Trophoblast cell (in vitro differentiated cells and primary cell): Measurements from ENCODE around the gene SH3YL1.

Experiments used
- DNase-seq, 2 donors: peaks; one replicate each; pipeline ENCODE4 v3.0.0-alpha.2; 2016
- H2AFZ ChIP-seq: 2 replicates; pipeline ENCODE4 v1.6.1; 2013; ENCODE audit warnings: low read length, moderate library complexity, mild to moderate bottlenecking; ENCODE audit not compliant: insufficient read depth, poor library complexity
- H2AK5ac ChIP-seq: 2 replicates; pipeline ENCODE4 v1.6.1; 2013; ENCODE audit warnings: mild to moderate bottlenecking, low read length
- H2BK120ac ChIP-seq: 2 replicates; pipeline ENCODE4 v1.6.1; 2013; ENCODE audit warnings: low read length, mild to moderate bottlenecking, moderate library complexity; ENCODE audit not compliant: insufficient read depth, poor library complexity
- H2BK12ac ChIP-seq: 2 replicates; pipeline ENCODE4 v1.6.1; 2013; ENCODE audit warnings: mild to moderate bottlenecking, low read length, moderate library complexity
- H2BK5ac ChIP-seq: 2 replicates; pipeline ENCODE4 v1.6.1; 2013; ENCODE audit warnings: low read length, low read depth, moderate library complexity, mild to moderate bottlenecking; ENCODE audit not compliant: poor library complexity
- H3K14ac ChIP-seq: 2 replicates; pipeline ENCODE4 v1.6.1; 2013; ENCODE audit warnings: mild to moderate bottlenecking, low read length
- H3K18ac ChIP-seq: 2 replicates; pipeline ENCODE4 v1.6.1; 2013; ENCODE audit warnings: mild to moderate bottlenecking, low read length
- H3K23ac ChIP-seq: 2 replicates; pipeline ENCODE4 v1.6.1; 2013; ENCODE audit warnings: low read length
- H3K27ac ChIP-seq: 2 replicates; pipeline ENCODE4 v1.5.1; 2013; ENCODE audit warnings: low read depth, mild to moderate bottlenecking, inconsistent platforms, low read length, moderate library complexity
- H3K27me3 ChIP-seq: 2 replicates; pipeline ENCODE4 v1.6.1; 2013; ENCODE audit warnings: inconsistent platforms, mild to moderate bottlenecking, low read length, moderate library complexity; ENCODE audit not compliant: insufficient read depth
- H3K36me3 ChIP-seq, 2 experiments: 1 replicate in 1 of 2; 2 replicates in 1 of 2; pipeline ENCODE4 v1.6.1; 2013; ENCODE audit warnings: low read length in 2 of 2, mild to moderate bottlenecking in 2 of 2, moderate library complexity in 1 of 2; ENCODE audit not compliant: insufficient read depth in 2 of 2, control insufficient read depth in 1 of 2
- H3K4ac ChIP-seq: 2 replicates; pipeline ENCODE4 v1.6.1; 2013; ENCODE audit warnings: low read depth, mild to moderate bottlenecking, low read length, moderate library complexity
- H3K4me1 ChIP-seq, 2 experiments: 1 replicate in 1 of 2; 2 replicates in 1 of 2; pipeline ENCODE4 v1.6.1; 2013; ENCODE audit warnings: low read length in 2 of 2, mild to moderate bottlenecking in 2 of 2, moderate library complexity in 1 of 2; ENCODE audit not compliant: insufficient read depth in 2 of 2, control insufficient read depth in 1 of 2
- H3K4me2 ChIP-seq: 2 replicates; pipeline ENCODE4 v1.6.1; 2013; ENCODE audit warnings: inconsistent platforms, mild to moderate bottlenecking, low read length, moderate library complexity
- H3K4me3 ChIP-seq: 2 replicates; pipeline ENCODE4 v1.5.1; 2013; ENCODE audit warnings: mild to moderate bottlenecking, low read depth, low read length, inconsistent platforms
- H3K79me1 ChIP-seq: one replicate; pipeline ENCODE4 v1.6.1; 2013; ENCODE audit warnings: low read length
- H3K79me2 ChIP-seq: 2 replicates; pipeline ENCODE4 v1.6.1; 2013; ENCODE audit warnings: low read length, mild to moderate bottlenecking; ENCODE audit not compliant: control insufficient read depth, insufficient read depth, poor library complexity
- H3K9ac ChIP-seq: 2 replicates; pipeline ENCODE4 v1.6.1; 2013; ENCODE audit warnings: mild to moderate bottlenecking, low read length
- H3K9me3 ChIP-seq: 2 replicates; pipeline ENCODE4 v1.6.1; 2013; ENCODE audit warnings: low read depth, mild to moderate bottlenecking, control low read depth, inconsistent platforms, low read length; ENCODE audit not compliant: insufficient read depth
- H4K12ac ChIP-seq: 2 replicates; pipeline ENCODE4 v1.6.1; 2013; ENCODE audit warnings: low read depth, mild to moderate bottlenecking, low read length, moderate library complexity
- H4K8ac ChIP-seq: 2 replicates; pipeline ENCODE4 v1.6.1; 2013; ENCODE audit warnings: low read depth, mild to moderate bottlenecking, low read length, moderate library complexity
- H4K91ac ChIP-seq: one replicate; pipeline ENCODE4 v1.6.1; 2013; ENCODE audit warnings: low read depth, mild to moderate bottlenecking, low read length, moderate library complexity
- WGBS: extraction: QIAGEN DNeasy Blood & Tissue Kit; methylation state at CpG from one replicate; pipeline ENCODE4 v1.1.7; 2013; ENCODE audit warnings: missing lambda C conversion rate; ENCODE audit not compliant: insufficient read length, insufficient coverage; ENCODE audit errors: extremely low coverage; 5-methylcytosine and 5-hydroxymethylcytosine counted together

SH3YL1 gene

GRCh38 chr2:289362-290089 lies 25.7 kb upstream of the SH3YL1 start:
- Histone ChIP-seq H3K18ac (no peak overlapping the region), H4K8ac (no peak overlapping the region), H3K9me3 (no peaks in the 10 kb centered on the region), H2BK5ac (no peak overlapping the region), H2AK5ac (no peak overlapping the region), H3K36me3 (no peaks in the 10 kb centered on the region), H4K91ac (no peak overlapping the region), H2BK120ac (no peak overlapping the region), H3K79me1 (no peaks in the 10 kb centered on the region), H3K4ac (no peak overlapping the region), H3K9ac (peak overlapping the region; percentile 21), H3K14ac (no peak overlapping the region), H3K27ac (no peak overlapping the region), H3K4me1 (peaks cover 10 to 11% of the 10 kb centered on the region in 2 experiments), H4K12ac (no peak overlapping the region), H2AFZ (peak overlapping the region; percentile 1), H3K79me2 (no peaks in the 10 kb centered on the region), H3K27me3 (peaks cover 28% of the 10 kb centered on the region), H3K4me3 (peak overlapping the region; percentile 64), H3K4me2 (peak overlapping the region; percentile 80), H2BK12ac (no peak overlapping the region), H3K23ac (no peak overlapping the region)
- peak; percentile 15 to 43 for DNase-seq
- WGBS = no CpG with 5 or more reads among the region's 60 CpGs

- peaks cover 28% of the 10 kb centered on the region for H3K27me3 ChIP-seq
- WGBS = no CpG with 5 or more reads among the region's 42 CpGs
- no peaks in the 10 kb centered on the region for H3K36me3 ChIP-seq
- no peak overlapping the region for H3K23ac ChIP-seq
- no peak overlapping the region for H2AFZ ChIP-seq
- no peaks in the 10 kb centered on the region for H3K79me1 ChIP-seq
- no peak overlapping the region for H4K8ac ChIP-seq
- H2BK12ac ChIP-seq = no peak overlapping the region
- H4K12ac ChIP-seq = no peak overlapping the region
- peak overlapping the region; percentile 80 for H3K4me2 ChIP-seq
- no peak overlapping the region for H3K18ac ChIP-seq
- DNase-seq = no peak
- H3K9me3 ChIP-seq = no peaks in the 10 kb centered on the region
- no peak overlapping the region for H3K4me3 ChIP-seq
- H2AK5ac ChIP-seq = no peak overlapping the region
- peaks cover 10 to 11% of the 10 kb centered on the region in 2 experiments for H3K4me1 ChIP-seq
- no peak overlapping the region for H2BK120ac ChIP-seq
- no peak overlapping the region for H3K9ac ChIP-seq
- H3K4ac ChIP-seq = no peak overlapping the region
- H3K14ac ChIP-seq = no peak overlapping the region
- H4K91ac ChIP-seq = no peak overlapping the region
- H3K27ac ChIP-seq = no peak overlapping the region
- no peak overlapping the region for H2BK5ac ChIP-seq
- no peaks in the 10 kb centered on the region for H3K79me2 ChIP-seq
Observed at GRCh38 chr2:288758-289361, 25.0 kb upstream of the SH3YL1 start.

GRCh38 chr2:287911-288757 lies 24.3 kb upstream of the SH3YL1 start, which contains the start of gene ALKAL2:
Gene ALKAL2 (minus strand): TSS chr2:288091. CDS start chr2:287835, 256 bp downstream.
- no peak within 1 kb of the TSS for H2AK5ac ChIP-seq
- no peak within 1 kb of the TSS for H3K9ac ChIP-seq
- H3K79me2 ChIP-seq = no peaks in the 10 kb centered on the region
- H3K14ac ChIP-seq = no peak within 1 kb of the TSS
- DNase-seq = no peak
- peaks cover 10 to 11% of the 10 kb centered on the region in 2 experiments for H3K4me1 ChIP-seq
- no peak within 1 kb of the TSS for H3K18ac ChIP-seq
- no peak within 1 kb of the TSS for H3K23ac ChIP-seq
- H3K36me3 ChIP-seq = peaks cover 4% of the 10 kb centered on the region in 2 experiments
- H2AFZ ChIP-seq = no peak within 1 kb of the TSS
- peak within 1 kb of the TSS; percentile 80 for H3K4me2 ChIP-seq
- no peaks in the 10 kb centered on the region for H3K9me3 ChIP-seq
- H4K8ac ChIP-seq = no peak within 1 kb of the TSS
- H4K12ac ChIP-seq = no peak within 1 kb of the TSS
- peak within 1 kb of the TSS; percentile 65 for H3K4me3 ChIP-seq
- no peak within 1 kb of the TSS for H3K27ac ChIP-seq
- H2BK5ac ChIP-seq = no peak within 1 kb of the TSS
- no CpG with 5 or more reads among the region's 128 CpGs for WGBS
- no peak within 1 kb of the TSS for H2BK120ac ChIP-seq
- peaks cover 28% of the 10 kb centered on the region for H3K27me3 ChIP-seq
- no peaks in the 10 kb centered on the region for H3K79me1 ChIP-seq
- no peak within 1 kb of the TSS for H3K4ac ChIP-seq
- H2BK12ac ChIP-seq = no peak within 1 kb of the TSS
- H4K91ac ChIP-seq = no peak within 1 kb of the TSS

DNA sequence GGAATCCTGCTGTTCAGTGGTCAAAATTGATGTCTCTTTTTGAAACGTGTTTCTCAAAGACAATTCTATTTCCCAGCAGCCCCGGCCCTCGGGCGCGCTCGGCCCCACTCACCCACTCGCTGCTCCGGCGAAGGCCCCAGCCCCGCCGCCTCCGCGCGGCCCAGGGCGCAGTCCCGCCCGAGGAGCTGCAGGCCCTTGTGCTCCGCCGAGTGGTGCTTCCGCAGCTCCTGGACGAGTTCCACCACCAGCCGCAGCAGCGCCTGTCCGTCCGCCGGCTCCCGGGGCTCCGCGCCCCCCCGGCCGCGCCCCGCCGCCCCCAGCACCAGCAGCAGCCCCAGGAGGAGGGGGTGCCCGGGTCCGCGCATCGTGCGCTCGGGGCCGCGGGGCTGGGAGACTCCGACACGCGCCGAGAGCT lies 23.6 kb upstream of the SH3YL1 start:
- no peak overlapping the region for H2BK12ac ChIP-seq
- H3K27ac ChIP-seq = no peak overlapping the region
- no peak overlapping the region for H3K14ac ChIP-seq
- H3K79me1 ChIP-seq = no peaks in the 10 kb centered on the region
- H2AFZ ChIP-seq = no peak overlapping the region
- no peak overlapping the region for H4K12ac ChIP-seq
- no peak overlapping the region for H3K9ac ChIP-seq
- H3K9me3 ChIP-seq = peaks cover 2% of the 10 kb centered on the region
- H4K8ac ChIP-seq = no peak overlapping the region
- peaks cover 4% of the 10 kb centered on the region in 2 experiments for H3K36me3 ChIP-seq
- H2AK5ac ChIP-seq = no peak overlapping the region
- H3K4ac ChIP-seq = no peak overlapping the region
- peak overlapping the region; percentile 70 for H3K4me2 ChIP-seq
- peak overlapping the region; percentile 65 for H3K4me3 ChIP-seq
- H3K4me1 ChIP-seq = peaks cover 10 to 11% of the 10 kb centered on the region in 2 experiments
- no peak overlapping the region for H3K18ac ChIP-seq
- H3K27me3 ChIP-seq = peaks cover 28% of the 10 kb centered on the region
- H2BK120ac ChIP-seq = no peak overlapping the region
- no peak overlapping the region for H2BK5ac ChIP-seq
- no peaks in the 10 kb centered on the region for H3K79me2 ChIP-seq
- no peak for DNase-seq
- no peak overlapping the region for H3K23ac ChIP-seq
- no peak overlapping the region for H4K91ac ChIP-seq
- WGBS = no CpG with 5 or more reads among the region's 46 CpGs
